NCI-H524 (cell line): Measurements from ENCODE around the gene BAD.
A peak's percentile ranks its signal among the peaks of the same experiment; 100 is the strongest.
"Not testable (repeated sequence)": the region's sequence is repeated elsewhere in the genome, so short reads cannot be mapped to it uniquely, and the experiment has no call there.

ENCODE experiments used
- DNase-seq, 2 experiments: peaks; one replicate each; lab custom pipeline; 2025; lab: John Stamatoyannopoulos, UW

Gene BAD

GRCh38 chr11:64256300-64256699, 28.2 kb downstream of the BAD start:
- DNase-seq, result no peak

- no peak for DNase-seq
Measured at GRCh38 chr11:64255135-64256128, 29.0 kb downstream of the BAD start.

GRCh38 chr11:64254326-64254725, 30.1 kb downstream of the BAD start:
- DNase-seq, result no peak

- no peak for DNase-seq
Measured at GRCh38 chr11:64253481-64253880, 31.0 kb downstream of the BAD start.

GRCh38 chr11:64253043-64253442, 31.4 kb downstream of the BAD start:
- DNase-seq, result no peak

GRCh38 chr11:64252003-64252872, 32.2 kb downstream of the BAD start:
- no peak for DNase-seq

GRCh38 chr11:64251753-64252002, 32.8 kb downstream of the BAD start:
- no peak for DNase-seq

- DNase-seq, result peak in 1 of 2 experiments; percentile 59
Measured at GRCh38 chr11:64251016-64251752, 33.3 kb downstream of the BAD start, which contains the start of gene PLCB3. PLCB3 (plus strand) TSS chr11:64251530; CDS start chr11:64251650, 120 bp downstream.

- DNase-seq, result no peak
Measured at GRCh38 chr11:64250415-64251015, 34.0 kb downstream of the BAD start.

GRCh38 chr11:64249563-64250414, 34.7 kb downstream of the BAD start:
- DNase-seq, result no peak

GRCh38 chr11:64249038-64249437, 35.4 kb downstream of the BAD start:
- no peak for DNase-seq

- no peak for DNase-seq
Measured at GRCh38 chr11:64248578-64248977, 35.9 kb downstream of the BAD start.

- no peak for DNase-seq
Measured at GRCh38 chr11:64247729-64248531, 36.5 kb downstream of the BAD start.

GRCh38 chr11:64246871-64247728, 37.4 kb downstream of the BAD start, which contains the start of gene PPP1R14B:
PPP1R14B (minus strand) TSS chr11:64246943; CDS start chr11:64246673, 270 bp downstream.
- DNase-seq, result peak; percentile 82 to 85

GRCh38 chr11:64246621-64246870, 37.9 kb downstream of the BAD start:
- DNase-seq, result not testable (repeated sequence)

- peak in 1 of 2 experiments; percentile 65 for DNase-seq
Measured at GRCh38 chr11:64245797-64246620, 38.5 kb downstream of the BAD start.

- DNase-seq, result peak in 1 of 2 experiments; percentile 65
Measured at GRCh38 chr11:64245401-64245796, 39.1 kb downstream of the BAD start.

- DNase-seq, result no peak
Measured at GRCh38 chr11:64244966-64245365, 39.5 kb downstream of the BAD start.
